GM12878 (cell line): ENCODE measurements around the gene VTA1. TPM values are rescaled to one million over a fixed set of nuclear protein-coding genes. Genes with fewer than 3 reads are reported as not detected.
"Not testable (repeated sequence)": the region's sequence is repeated elsewhere in the genome, so short reads cannot be mapped to it uniquely, and the experiment has no call there.

Source experiments
- ATAC-seq: fragments of 200-7000 bp; cut with Tn5 transposase; 3 replicates; pipeline ENCODE4 v1.9.1; 2020; ENCODE audit warnings: mild to moderate bottlenecking, moderate library complexity
- BruUV-seq: library from RNA; stranded (reverse); fragments of 400-500 nt; replicated peaks from 2 replicates; lab custom pipeline; 2021; lab: Mats Ljungman, UMichigan
- CTCF ChIA-PET: fragments of 300-600 bp; sonication (Branson Sonifier 250); formaldehyde crosslinking; extraction: SDS; loops from one replicate; lab custom pipeline; 2021; ENCODE audit warnings: inconsistent platforms; lab: Yijun Ruan, JAX
- POLR2A ChIA-PET: fragments of 350-600 bp; formaldehyde crosslinking; extraction: SDS; loops from one replicate; lab custom pipeline; 2021; ENCODE audit warnings: inconsistent platforms; lab: Charles Lee
- RAD21 ChIA-PET: fragments of 300-600 bp; sonication (Branson Sonifier 250); formaldehyde crosslinking; loops from one replicate; lab custom pipeline; 2023; ENCODE audit warnings: antibody characterized with exemption; ENCODE audit not compliant: unreplicated experiment; lab: Charles Lee
- SMC1A ChIA-PET: fragments of 300-600 bp; sonication (Branson Sonifier 250); formaldehyde crosslinking; loops from one replicate; lab custom pipeline; 2023; ENCODE audit not compliant: unreplicated experiment, uncharacterized antibody; lab: Charles Lee
- DNase-seq: peaks from one replicate; pipeline ENCODE4 v3.0.0-alpha.2; 2011; ENCODE audit warnings: low read depth, low spot score
- FAIRE-seq: peaks from 3 replicates; lab custom pipeline; 2011; peaks lifted over from hg19 to GRCh38; lab: Jason Lieb, UNC
- H2AFZ ChIP-seq: 2 replicates; pipeline ENCODE4 v1.6.0; 2011; ENCODE audit warnings: low read depth, low read length, control low read depth; ENCODE audit not compliant: control insufficient read depth
- H3K27ac ChIP-seq: 2 replicates; pipeline ENCODE4 v1.5.1; 2011; ENCODE audit warnings: control low read depth; ENCODE audit not compliant: control insufficient read depth, insufficient read depth
- H3K27me3 ChIP-seq, 2 experiments: replicated peaks in 1 of 2; 2 replicates each; pipeline versions ENCODE4 v1.6.0 to v1.6.1; 2011; ENCODE audit warnings: low read length in 1 of 2; ENCODE audit not compliant: control insufficient read depth in 2 of 2, insufficient read depth in 2 of 2
- H3K36me3 ChIP-seq, 2 experiments: 2 replicates each; pipeline ENCODE4 v1.5.1; 2011; ENCODE audit warnings: low read length in 1 of 2; ENCODE audit not compliant: control insufficient read depth in 2 of 2, insufficient read depth in 2 of 2
- H3K4me1 ChIP-seq: 2 replicates; pipeline ENCODE4 v1.6.1; 2011; ENCODE audit warnings: mild to moderate bottlenecking, low read length, moderate library complexity, mixed read lengths; ENCODE audit not compliant: control insufficient read depth, insufficient read depth
- H3K4me2 ChIP-seq: 2 replicates; pipeline ENCODE4 v1.6.0; 2011; ENCODE audit warnings: control low read depth; ENCODE audit not compliant: control insufficient read depth, insufficient read depth
- H3K4me3 ChIP-seq: fragments of 200-600 bp; sonication (generic); 2 replicates; pipeline ENCODE4 v1.5.1; 2016
- H3K79me2 ChIP-seq: 2 replicates; pipeline ENCODE4 v1.6.0; 2011; ENCODE audit warnings: low read length; ENCODE audit not compliant: control insufficient read depth, insufficient read depth
- H3K9ac ChIP-seq: 2 replicates; pipeline ENCODE4 v1.8.0; 2011; ENCODE audit warnings: low read length, control low read depth, mixed read lengths; ENCODE audit not compliant: control insufficient read depth, insufficient read depth
- H3K9me3 ChIP-seq: replicated peaks from 3 replicates; pipeline ENCODE4 v1.5.1; 2011; ENCODE audit warnings: mild to moderate bottlenecking, low read length; ENCODE audit not compliant: control insufficient read depth, insufficient read depth
- H4K20me1 ChIP-seq: 2 replicates; pipeline ENCODE4 v1.6.0; 2011; ENCODE audit not compliant: control insufficient read depth, insufficient read depth
- CHD2 ChIP-seq: IDR thresholded peaks from 2 replicates; pipeline ENCODE4 v1.6.1; 2011; ENCODE audit warnings: low read depth, low read length, improper control_type of control experiment, borderline replicate concordance
- GABPA ChIP-seq: IDR thresholded peaks from 2 replicates; pipeline ENCODE4 v1.6.1; 2014; ENCODE audit warnings: antibody characterized with exemption, low read depth, mild to moderate bottlenecking, inconsistent platforms
- HDAC2 ChIP-seq: fragments of 200-600 bp; sonication (generic); IDR thresholded peaks from 2 replicates; pipeline ENCODE4 v1.6.1; 2017
- LARP7 ChIP-seq: fragments of 450-650 bp; IDR thresholded peaks from 2 replicates; pipeline ENCODE4 v1.6.1; 2017; ENCODE audit warnings: mild to moderate bottlenecking
- WGBS: methylation state at CpG from one replicate; pipeline ENCODE4 v1.1.6; 2016; ENCODE audit warnings: low lambda C conversion rate; ENCODE audit not compliant: insufficient replicate concordance, insufficient coverage; ENCODE audit errors: missing lambda C conversion rate; 5-methylcytosine and 5-hydroxymethylcytosine counted together
- in situ Hi-C: fragments of 300-500 bp; cut with MboI; formaldehyde crosslinking; loops from 9 replicates; pipeline ENCODE4 v1.14.3; 2018; ENCODE audit warnings: mixed read lengths
- intact Hi-C: fragments of 100-400 bp; cut with micrococcal nuclease; formaldehyde crosslinking; loops from one replicate; pipeline ENCODE4 v1.14.2; 2022; ENCODE audit not compliant: unreplicated experiment
- polyA plus RNA-seq, 11 experiments: library from polyadenylated mRNA; depleted of rRNA in 4 of 11; unstranded in 6 of 11; stranded (reverse) in 5 of 11; fragments of >200 nt; fragmentation: Nextera tagmentation in 4 of 11; fragmentation: Illumina TruSeq in 1 of 11; extraction: Ambion mirVana in 4 of 11; extraction: Trizol in 1 of 11; gene quantifications; 1 replicate in 1 of 11; 2 replicates in 10 of 11; pipeline versions ENCODE4 v1.2.1 to v1.2.3, GENCODE V29; 2011 to 2016; ENCODE audit warnings: inconsistent platforms in 2 of 11, missing spikeins in 2 of 11, low read depth in 1 of 11
- total RNA-seq, 4 experiments: library from RNA; depleted of rRNA in 3 of 4; stranded (reverse); fragments of >200 nt in 3 of 4; fragmentation: Illumina TruSeq in 1 of 4; extraction: Trizol in 1 of 4; gene quantifications; 2 replicates each; pipeline versions ENCODE4 v1.2.1 to v1.2.3, GENCODE V29; 2013 to 2021
- TF ChIP-seq, protein P1 (sequence below): fragments of 450-650 bp; IDR thresholded peaks from 2 replicates; pipeline ENCODE4 v1.6.1; 2016; ENCODE audit warnings: mild to moderate bottlenecking, moderate library complexity, borderline replicate concordance

Gene VTA1
- total and polyA plus RNA-seq, 10 of the 15 experiments (the other 5 are each of a cell fraction or from before 2014, with no cell fraction given), result 48.3 to 126 (median 90.7) TPM

GRCh38 chr6:142226731-142227130 lies 79.7 kb downstream of the VTA1 start (continued):
- TF ChIP-seq, protein P1, sequence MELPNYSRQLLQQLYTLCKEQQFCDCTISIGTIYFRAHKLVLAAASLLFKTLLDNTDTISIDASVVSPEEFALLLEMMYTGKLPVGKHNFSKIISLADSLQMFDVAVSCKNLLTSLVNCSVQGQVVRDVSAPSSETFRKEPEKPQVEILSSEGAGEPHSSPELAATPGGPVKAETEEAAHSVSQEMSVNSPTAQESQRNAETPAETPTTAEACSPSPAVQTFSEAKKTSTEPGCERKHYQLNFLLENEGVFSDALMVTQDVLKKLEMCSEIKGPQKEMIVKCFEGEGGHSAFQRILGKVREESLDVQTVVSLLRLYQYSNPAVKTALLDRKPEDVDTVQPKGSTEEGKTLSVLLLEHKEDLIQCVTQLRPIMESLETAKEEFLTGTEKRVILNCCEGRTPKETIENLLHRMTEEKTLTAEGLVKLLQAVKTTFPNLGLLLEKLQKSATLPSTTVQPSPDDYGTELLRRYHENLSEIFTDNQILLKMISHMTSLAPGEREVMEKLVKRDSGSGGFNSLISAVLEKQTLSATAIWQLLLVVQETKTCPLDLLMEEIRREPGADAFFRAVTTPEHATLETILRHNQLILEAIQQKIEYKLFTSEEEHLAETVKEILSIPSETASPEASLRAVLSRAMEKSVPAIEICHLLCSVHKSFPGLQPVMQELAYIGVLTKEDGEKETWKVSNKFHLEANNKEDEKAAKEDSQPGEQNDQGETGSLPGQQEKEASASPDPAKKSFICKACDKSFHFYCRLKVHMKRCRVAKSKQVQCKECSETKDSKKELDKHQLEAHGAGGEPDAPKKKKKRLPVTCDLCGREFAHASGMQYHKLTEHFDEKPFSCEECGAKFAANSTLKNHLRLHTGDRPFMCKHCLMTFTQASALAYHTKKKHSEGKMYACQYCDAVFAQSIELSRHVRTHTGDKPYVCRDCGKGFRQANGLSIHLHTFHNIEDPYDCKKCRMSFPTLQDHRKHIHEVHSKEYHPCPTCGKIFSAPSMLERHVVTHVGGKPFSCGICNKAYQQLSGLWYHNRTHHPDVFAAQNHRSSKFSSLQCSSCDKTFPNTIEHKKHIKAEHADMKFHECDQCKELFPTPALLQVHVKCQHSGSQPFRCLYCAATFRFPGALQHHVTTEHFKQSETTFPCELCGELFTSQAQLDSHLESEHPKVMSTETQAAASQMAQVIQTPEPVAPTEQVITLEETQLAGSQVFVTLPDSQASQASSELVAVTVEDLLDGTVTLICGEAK, result no peak
- TF ChIP-seq HDAC2 (no peak), LARP7 (no peak), GABPA (no peak), CHD2 (no peak)

DNA sequence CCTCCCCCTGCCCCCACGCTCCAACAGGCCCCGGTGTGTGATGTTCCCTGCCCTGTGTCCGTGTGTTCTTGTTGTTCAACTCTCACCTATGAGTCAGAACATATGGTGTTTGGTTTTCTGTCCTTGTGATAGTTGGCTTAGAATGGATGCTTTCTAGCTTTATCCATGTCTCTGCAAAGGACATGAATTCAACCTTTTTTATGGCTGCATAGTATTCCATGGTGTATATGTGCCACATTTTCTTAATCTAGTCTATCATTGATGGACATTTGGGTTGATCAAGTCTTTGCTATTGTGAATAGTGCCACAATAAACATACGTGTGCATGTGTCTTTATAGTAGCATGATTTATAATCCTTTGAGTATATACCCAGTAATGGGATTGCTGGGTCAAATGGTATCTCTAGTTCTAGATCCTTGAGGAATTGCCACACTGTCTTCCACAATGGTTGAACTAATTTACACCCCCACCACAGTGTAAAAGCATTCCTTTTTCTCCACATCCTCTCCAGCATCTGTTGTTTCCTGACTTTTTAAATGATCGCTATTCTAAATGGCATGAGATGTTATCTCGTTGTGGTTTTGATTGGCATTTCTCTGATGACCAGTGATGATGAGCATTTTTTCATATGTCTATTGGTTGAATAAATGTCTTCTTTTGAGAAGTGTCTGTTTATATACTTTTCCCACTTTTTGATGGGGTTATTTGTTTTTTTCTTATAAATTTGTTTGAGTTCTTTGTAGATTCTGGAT lies 82.6 kb downstream of the VTA1 start:
- intact Hi-C loops, result not testable (repeated sequence)
- WGBS, result 55% methylated on average over 6 of the region's 6 CpGs

More for the DNA sequence above, 82.6 kb downstream of the VTA1 start:
- H4K20me1 ChIP-seq, H3K79me2 ChIP-seq, H3K9ac ChIP-seq, H3K36me3 ChIP-seq, DNase-seq, FAIRE-seq, POLR2A ChIA-PET, H2AFZ ChIP-seq, BruUV-seq, ATAC-seq, RAD21 ChIA-PET, H3K4me1 ChIP-seq, H3K27me3 ChIP-seq, SMC1A ChIA-PET, H3K4me3 ChIP-seq, H3K4me2 ChIP-seq, H3K9me3 ChIP-seq, in situ Hi-C loops, H3K27ac ChIP-seq, CTCF ChIA-PET: not testable (repeated sequence)
